NCI-H187 (cell line): ENCODE measurements around the gene EEFSEC.

Experiments
- DNase-seq, 2 experiments: peaks; one replicate each; lab custom pipeline; 2025; lab: John Stamatoyannopoulos, UW

EEFSEC gene

GRCh38 chr3:128334766-128335165 lies 181.5 kb downstream of the EEFSEC start:
- DNase-seq: no peak

- no peak for DNase-seq
Observed at GRCh38 chr3:128335621-128336296, 182.5 kb downstream of the EEFSEC start.

GRCh38 chr3:128336337-128337156 lies 183.3 kb downstream of the EEFSEC start:
- no peak for DNase-seq

GRCh38 chr3:128337305-128337704 lies 184.0 kb downstream of the EEFSEC start:
- no peak for DNase-seq

- DNase-seq: no peak
Observed at GRCh38 chr3:128338536-128339330, 185.5 kb downstream of the EEFSEC start.

GRCh38 chr3:128339491-128340012 lies 186.3 kb downstream of the EEFSEC start:
- no peak for DNase-seq

- no peak for DNase-seq
Observed at GRCh38 chr3:128340198-128340903, 187.1 kb downstream of the EEFSEC start.

- DNase-seq: no peak
Observed at GRCh38 chr3:128340904-128341555, 187.7 kb downstream of the EEFSEC start.

GRCh38 chr3:128341659-128342395 lies 188.5 kb downstream of the EEFSEC start:
- DNase-seq: no peak

GRCh38 chr3:128342701-128343180 lies 189.5 kb downstream of the EEFSEC start:
- no peak for DNase-seq

GRCh38 chr3:128343287-128344051 lies 190.2 kb downstream of the EEFSEC start:
- no peak for DNase-seq

- DNase-seq: no peak
Observed at GRCh38 chr3:128344052-128344735, 190.9 kb downstream of the EEFSEC start.

- DNase-seq: no peak
Observed at GRCh38 chr3:128345196-128345595, 191.9 kb downstream of the EEFSEC start.

GRCh38 chr3:128346562-128346961 lies 193.3 kb downstream of the EEFSEC start:
- DNase-seq: no peak

GRCh38 chr3:128347282-128347681 lies 194.0 kb downstream of the EEFSEC start:
- DNase-seq: no peak

GRCh38 chr3:128348075-128348474 lies 194.8 kb downstream of the EEFSEC start:
- DNase-seq: no peak

GRCh38 chr3:128348805-128349531 lies 195.7 kb downstream of the EEFSEC start:
- no peak for DNase-seq

- no peak for DNase-seq
Observed at GRCh38 chr3:128349963-128350599, 196.8 kb downstream of the EEFSEC start.
